Kasumi-1 (cell line): ENCODE data around the gene MRPL21.
"Not testable (repeated sequence)": the region's sequence is repeated elsewhere in the genome, so short reads cannot be mapped to it uniquely, and the experiment has no call there.

ENCODE experiments used
- DNase-seq, 2 experiments: peaks; one replicate each; lab custom pipeline; 2025; lab: John Stamatoyannopoulos, UW

The MRPL21 gene

DNA sequence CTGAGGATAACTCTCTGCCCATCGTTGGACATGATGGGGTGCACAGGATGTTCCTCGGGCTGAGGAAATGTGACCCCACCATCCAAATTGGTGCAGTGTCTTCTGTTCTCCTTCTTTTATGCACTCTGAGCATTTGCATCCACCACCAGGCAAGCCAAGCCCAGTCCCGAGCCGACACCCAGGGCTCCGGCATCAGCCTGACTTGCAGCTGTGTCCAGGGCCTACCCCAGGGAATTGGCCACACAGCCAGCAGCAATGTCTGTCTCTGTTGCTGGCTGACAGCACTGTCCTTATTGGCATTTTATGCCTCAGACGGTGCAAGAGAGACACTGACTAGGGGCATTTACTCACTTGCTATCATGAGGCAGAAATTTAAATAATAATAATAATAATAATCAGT is 36.6 kb downstream of the MRPL21 start:
- DNase-seq: no peak

DNA sequence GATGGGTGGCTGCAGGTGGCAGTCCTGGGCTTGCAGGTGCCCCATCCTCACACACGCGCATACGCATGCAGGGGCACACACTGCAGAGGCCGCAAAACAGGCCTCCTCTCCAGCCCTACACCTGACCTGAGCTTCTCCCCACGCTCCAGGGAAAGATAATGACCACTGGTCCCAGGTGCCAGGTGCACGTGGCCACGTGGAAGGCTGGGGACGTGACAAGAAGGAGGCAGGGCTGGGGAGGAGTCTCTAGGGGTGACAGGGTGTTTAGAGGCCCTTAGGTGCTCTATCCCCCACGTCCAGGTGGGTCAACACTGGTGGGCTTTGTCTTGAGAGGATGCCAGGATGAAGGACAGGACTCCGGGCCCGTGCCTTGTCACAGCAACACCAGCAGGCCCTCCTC is 38.4 kb downstream of the MRPL21 start:
- no peak for DNase-seq

DNA sequence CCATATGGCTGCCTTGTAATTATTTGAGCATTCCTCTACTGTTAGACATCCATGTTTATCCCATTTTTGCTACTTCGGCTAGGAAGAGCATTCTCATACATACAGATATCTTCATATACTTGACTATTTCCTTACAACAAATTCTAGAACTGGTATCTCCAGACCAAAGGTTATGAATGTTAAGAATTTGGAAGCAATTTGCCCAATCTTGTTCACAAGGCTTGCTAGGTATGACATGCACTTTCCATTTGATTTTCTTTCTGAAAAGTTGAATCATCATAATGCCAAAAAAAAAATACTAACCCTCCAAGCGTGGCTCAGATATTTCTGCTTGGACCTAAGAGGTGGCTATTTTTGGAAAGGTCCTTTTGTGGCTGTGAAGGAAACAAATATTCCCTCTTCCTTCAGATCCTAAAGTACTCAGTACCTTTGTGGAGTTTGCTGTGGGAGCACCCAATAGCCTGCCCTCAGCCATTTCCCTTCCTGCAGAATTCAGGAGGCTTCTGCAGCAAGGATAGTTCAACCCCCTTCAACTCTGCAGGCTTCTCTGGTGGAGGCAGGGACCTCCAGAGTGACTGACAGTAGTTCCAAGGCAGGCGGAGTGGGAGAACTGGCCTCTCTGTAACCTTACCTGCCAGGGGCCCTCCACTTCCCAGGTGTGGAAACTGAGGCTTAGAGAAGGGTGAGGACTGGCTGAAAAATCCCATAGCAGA is 39.9 kb downstream of the MRPL21 start:
- no peak for DNase-seq

DNA sequence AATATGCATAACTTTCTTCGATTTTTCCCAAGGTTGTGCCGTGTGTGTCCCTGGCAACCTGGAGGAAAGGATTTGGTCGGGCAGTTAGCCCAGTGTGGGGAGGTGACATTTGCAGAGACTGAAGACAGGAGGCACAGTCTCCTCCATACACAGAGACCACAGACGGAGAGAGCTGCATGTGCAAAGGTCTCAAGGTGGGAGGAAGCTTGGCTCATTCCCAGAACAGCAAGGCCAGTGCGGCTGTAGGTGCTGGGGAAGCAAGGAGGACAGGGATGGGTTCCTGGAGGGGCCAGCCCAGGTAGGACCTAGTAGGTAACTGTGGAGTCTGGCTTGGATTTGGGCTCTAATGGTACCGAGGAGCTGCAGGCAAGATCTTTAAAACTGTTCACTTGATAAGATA is 41.2 kb downstream of the MRPL21 start:
- DNase-seq: no peak

DNA sequence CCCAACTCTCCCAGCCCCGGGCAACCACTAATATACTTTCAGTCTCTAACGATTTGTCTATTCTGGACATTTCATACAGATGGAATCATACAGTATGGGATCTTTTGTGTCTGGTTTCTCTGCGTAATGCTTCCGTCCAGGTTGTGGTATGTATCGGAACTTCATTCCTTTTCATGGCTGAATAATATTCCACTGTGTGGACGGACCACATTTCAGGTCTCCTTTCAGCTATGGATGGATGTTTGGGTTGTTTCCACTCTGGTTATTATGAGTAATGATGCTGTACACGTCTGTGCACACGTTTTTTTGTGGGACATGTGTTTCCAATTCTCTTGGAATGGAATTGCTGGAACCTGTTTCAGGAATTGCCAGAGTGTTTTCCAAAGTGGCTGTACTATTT is 44.5 kb downstream of the MRPL21 start:
- DNase-seq: no peak

DNA sequence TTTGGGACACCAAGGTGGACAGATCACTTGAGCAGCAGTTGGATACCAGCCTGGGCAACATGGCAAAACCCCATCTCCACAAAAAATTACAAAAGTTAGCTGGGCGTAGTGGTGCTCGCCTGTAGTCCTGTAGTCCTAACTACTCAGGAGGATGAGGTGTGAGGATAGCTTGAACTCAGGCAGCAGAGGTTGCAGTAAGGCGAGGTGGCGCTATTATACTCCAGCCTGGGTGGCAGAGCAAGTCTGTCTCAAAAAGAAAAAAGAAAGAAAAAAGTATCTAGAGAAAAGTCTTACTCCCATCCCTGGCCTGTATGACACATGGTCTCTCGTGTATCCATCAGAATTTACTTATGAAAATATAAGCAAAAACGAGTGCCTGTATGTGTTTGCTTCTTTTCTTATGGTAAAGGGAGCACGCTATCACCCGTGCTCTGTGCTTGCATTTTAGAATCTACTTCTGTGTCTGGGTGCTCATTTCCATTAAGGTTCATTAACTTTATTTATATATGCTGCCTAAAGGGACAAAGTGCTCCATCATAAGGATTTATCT is 46.5 kb downstream of the MRPL21 start:
- no peak for DNase-seq

DNA sequence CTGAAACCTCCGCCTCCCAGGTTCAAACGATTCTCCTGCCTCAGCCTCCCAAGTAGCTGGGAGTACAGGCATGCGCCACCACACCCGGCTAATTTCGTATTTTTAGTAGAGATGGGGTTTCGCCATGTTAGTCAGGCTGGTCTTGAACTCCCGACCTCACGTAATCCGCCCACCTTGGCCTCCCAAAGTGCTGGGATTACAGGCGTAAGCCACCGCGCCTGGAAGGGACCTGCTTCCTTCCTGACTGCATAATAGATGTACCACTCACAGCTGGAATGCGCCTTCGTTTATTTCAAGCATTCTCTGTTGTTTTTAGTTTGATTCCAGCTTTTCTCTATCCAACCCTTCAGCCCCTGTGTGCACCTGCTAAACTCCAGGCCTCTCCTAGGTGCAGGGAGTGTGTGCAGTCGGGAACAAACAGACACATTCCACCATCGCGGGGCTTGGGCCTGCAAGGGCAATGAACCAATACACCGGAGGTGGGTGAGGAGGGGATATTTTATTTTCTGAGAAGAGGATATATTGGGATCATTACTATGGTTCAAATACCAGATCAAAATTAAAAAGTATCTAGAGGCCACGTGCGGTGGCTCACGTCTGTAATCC is 47.1 kb downstream of the MRPL21 start:
- DNase-seq: not testable (repeated sequence)

DNA sequence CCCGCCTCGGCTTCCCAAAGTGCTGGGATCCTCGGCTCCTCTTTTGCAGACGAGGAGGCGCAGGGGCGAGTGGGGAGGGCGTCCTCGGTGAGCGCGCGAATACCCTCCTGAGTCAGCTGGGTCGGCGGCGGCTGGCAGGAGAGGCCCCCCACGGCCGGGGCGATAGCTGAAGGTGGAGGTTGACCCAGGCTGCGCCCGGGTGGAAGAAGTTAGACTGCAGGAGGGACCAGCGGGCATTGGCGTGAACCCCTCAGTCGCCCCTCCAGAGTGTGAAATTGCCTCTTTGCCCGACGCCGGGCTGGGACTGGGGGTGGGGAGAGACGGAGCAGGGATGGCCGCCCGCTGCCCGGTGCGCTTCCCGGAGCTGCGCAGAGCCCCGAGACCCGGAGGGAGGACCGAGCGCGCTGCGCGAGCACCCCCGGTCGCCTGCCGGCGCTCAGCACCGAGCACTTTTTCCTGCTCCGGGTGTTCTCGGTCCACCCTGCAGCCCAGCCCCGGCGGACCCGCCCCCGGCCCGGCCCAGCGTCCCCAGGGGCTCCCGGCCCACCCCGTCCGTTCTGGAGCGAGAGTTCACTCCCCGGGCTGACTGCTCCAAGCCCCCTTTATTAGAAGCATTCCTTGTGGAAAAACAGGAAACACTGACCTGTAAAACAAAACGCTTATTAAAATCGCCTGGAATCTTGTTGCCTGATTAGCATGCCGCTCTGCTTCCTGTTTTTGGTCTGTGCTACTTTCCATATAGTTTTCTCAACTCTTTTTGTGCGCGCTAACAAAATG is 48.2 kb downstream of the MRPL21 start:
- peak; percentile 38 to 49 for DNase-seq

DNA sequence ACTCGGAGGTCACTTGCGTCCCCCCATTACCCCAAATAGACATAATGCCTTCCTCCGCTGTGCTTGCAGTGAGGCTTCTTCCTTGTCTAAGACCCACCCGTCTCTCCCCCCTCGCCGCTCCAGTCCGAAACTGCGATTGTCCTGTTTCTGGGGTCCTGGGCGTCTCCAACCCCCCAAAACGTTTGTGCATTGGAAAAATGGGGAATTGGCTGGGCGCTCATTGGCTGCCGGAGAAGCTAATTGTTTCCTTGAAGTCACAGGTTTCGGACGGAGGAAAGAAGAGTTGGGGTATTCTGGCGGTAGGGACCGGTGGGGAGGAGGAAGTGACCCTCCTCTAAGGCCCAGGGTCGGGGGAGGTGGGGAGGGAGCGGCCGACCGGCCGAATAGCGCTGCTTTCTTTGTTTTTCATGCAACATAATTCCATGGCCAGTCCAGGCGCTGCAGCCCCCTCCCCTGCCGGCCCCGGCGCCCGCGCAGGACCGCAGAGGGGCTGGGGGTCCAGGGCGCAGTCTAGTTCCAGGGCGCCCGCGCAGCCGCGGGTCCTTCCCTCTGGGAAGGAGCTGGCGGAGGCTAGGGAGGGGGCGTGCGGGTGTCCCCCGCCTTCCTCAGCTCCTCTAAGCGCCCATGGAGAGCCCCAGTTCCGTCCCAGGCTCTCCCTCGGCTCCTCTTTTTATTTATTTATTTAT is 49.2 kb downstream of the MRPL21 start:
- DNase-seq: no peak

DNA sequence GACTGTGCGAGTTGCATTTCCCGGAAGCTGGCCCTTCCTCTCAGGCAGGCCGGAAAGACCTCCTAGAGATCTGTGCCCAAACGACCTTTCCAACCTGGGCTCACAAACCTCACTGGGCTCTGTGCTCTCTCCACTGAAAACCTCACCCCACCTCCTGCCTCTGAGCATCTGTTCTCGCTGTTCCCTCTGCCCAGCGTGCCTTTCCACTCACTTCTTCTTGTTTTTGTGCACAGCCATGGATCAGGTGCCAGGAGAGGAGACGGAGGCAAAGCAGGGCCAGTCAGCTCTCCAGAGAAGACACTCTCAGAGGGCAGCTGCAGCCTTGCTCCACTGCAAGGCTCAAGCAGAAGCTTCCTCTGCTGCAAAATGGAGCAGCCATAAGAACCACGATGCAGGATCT is 51.0 kb downstream of the MRPL21 start:
- no peak for DNase-seq

DNA sequence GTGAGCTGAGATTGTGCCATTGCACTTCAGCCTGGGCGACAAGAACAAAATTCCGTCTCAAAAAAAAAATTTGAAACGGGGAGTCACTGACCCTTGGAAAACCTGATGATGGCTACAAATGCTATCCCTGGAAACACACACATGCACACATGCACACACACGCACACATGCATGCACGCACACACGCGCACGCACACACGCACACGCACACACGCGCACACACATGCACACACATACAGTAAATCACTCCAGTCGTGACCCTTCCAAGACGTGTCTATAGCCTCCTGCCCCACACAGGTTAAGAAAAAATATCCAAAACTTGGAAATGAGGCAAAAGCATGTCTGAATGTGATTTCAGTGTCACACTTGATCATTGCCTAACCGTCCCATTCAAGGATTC is 55.2 kb downstream of the MRPL21 start:
- no peak for DNase-seq

DNA sequence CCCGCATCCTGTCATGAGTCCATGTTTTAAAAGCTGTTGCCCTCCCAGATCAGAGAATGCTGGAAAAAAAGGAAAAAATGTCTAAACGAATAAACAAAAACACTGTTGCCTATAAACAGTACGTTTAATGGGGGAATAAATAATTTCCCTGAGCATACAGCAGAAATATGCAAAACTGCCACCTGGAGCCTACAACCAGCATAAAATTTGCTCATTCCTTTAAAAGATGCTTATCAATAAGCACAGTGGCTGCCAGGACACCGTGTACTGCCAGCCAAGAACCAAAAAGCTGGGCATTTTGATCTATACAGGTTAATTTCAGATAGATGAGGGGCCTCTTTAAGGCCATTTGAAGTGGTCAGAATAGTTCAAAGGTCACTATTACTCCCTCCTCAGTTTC is 56.2 kb downstream of the MRPL21 start:
- no peak for DNase-seq

DNA sequence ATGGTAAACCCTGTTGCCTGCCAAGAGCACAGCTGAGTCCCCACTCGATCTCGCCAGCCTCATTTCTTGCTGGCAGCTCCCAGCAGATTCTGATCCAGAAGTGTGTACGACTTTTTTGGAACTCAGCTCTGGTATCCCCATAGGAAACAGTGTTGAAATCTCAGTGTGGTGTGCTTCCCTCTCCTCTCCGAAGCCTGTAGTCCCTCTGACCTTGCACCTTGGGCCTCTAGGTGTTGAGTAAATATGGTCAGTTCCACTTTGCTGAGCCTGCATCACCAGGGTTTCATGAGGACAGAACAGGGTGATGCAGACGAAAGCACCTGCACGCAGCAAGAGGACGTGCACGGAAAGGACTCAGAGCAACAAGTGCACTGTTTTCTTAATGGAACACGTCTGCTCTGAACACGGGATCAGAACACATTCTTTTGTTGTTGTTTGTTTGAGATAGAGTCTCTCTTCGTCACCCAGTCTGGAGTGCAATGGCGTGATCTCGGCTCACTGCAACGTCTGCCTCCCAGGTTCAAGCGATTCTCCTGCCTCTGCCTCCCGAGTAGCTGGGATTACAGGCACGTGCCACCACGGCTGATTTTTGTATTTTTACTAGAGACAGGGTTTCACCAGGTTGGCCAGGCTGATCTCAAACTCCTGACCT is 58.2 kb downstream of the MRPL21 start:
- no peak for DNase-seq

DNA sequence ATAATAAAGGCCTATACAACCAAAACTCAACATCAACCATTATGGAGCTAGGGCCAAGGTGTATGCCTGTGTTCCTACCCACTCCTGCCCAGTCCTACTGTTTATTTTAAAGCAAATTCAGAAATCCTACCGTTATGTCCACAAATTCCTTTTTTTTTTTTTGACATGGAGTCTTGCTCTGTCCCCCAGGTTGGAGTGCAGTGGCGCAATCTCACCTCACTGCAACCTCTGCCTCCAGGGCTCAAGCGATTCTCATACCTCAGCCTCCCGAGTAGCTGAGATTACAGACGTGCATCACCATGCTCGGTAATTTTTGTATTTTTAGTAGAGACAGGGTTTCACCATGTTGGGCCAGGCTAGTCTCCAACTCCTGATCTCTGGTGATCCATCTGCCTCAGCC is 58.8 kb downstream of the MRPL21 start:
- DNase-seq: no peak

DNA sequence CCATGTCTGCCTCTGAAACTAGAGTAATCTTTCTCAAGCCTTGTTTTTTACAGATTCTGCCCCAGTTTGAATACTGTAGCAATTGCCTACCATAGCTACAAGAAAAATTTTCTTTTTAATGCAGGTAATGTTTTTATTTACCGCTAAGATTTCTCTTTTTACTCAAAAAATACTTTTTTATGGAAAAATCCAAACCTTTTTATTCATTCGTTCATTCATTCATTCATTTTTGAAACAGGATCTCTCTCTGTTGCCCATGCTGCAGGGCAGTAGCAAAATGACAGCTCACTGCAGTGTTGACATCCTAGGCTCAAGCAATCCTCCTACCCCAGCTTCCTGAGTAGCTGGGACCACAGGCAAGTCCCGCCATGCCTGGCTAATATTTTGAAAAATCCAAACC is 59.3 kb downstream of the MRPL21 start:
- no peak for DNase-seq

DNA sequence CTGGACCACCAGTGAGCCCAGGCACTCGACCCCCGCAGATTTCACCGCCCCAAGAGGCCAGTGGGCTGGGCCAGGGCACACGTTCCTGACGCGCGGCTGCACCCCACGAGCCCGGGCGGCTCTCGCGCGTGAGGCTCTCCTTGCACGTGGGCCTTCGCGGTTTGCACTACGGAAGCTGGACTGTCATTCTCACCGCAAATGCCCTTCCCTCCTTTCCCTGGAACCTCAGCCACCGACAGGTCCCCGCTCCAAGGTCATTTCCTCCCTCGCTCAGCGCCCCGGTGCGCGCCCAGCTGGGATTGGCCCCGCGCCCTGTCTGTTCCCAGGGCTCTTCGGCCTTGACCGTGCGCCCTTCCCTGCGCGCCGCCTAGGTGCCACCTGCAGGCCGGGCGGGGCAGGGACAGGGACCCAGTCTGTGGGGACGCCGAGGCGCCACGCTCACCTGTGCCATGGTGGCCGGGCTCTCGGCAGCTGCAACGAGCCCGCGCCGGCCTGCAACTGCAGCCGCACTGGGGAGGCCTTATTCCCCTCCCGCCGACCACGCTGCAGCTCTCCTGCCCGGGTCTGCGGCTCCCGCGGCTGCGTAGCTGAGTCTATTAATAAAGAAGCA is 59.8 kb downstream of the MRPL21 start:
- peak; percentile 57 to 64 for DNase-seq

DNA sequence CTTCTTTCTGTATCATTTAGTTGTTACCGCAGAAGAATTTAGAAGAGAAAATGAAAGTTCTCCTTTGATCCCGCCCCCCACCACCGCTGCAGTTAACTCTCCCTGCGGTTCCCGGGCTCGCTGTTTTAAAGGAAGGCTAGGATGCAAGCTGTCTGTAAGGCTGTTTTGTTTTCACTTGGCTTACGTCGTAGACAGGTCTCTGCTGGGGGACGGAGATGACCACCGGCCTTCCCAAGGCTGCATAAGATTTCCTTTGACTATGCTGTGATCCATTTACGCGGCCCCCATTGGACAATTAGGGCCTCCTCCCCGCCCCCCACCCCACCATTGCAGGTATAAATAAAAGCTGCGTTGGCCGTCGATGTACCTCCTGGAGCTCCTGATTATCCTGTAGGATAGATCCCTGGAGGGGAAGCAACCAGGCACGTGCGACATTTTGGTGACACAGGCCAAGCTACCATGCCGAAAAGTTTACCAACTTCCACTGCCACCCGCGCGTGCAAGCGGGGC is 60.5 kb downstream of the MRPL21 start:
- peak; percentile 56 to 59 for DNase-seq

DNA sequence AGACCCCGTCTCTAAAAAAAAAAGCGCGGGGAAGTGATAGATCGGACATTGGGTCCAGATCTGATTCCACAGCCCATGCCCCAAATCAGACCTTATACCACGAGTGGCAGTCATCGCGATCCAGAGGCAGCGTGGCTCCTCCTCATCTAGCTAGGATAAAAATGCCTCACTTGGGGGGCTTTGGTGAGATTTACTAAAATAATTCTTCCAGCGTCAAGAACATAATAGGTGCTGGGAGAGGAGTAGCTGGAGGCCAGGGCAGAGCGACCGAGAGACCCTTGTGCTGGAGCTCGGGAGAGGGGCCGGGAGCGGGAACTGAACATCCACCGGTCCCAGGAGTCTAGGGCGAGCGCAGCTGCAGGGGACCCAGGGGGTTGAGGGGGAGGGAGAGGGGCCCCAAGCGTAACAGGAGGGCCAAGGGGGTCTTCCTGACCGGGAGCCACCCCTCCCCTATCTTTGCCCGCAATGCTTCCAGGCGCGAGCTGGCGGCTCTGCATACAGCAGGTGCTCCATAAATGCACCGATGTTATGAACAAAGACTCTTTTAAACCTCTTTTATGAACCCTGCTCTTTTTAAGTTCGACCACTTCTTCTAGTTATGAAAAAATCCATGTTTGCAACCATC is 61.1 kb downstream of the MRPL21 start:
- DNase-seq: no peak

DNA sequence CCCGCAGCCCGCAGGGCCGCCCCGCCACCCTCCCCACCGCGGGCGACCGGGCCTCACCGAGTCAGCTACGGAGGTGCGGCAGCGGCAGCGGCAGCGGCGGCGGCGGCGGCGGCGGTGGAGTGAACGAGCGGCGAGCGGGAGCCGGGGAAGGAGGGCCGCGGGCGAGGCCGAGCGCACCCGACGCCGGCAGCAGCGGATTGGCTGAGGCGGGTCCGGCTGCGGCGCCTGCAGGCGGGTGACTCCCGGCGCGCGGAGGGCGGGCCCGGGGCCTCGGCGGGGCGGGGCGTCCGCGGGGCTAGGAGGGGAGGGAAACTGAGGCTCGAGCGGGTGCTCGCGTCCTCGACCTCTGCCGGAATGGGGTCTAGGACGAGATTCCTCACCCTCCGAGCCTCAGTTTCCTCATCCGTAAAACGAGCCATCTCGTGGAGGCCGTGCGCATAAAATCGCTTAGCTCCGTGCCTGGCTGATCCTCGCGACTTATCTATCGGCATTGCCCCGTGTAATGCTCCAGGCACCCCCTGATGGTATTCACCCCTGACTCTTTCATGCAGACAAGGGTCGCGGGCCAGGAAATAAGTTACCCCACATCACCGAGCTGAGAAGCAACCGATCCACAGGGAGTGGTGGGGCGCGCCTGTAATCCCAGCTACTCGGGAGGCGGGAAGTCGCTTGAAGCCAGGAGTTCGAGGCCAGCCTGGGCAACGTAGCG is 61.8 kb downstream of the MRPL21 start, which contains the start of gene CPT1A:
CPT1A (minus strand) TSS at position 199 of the 709 bp plus-strand sequence. CDS start 26,442 bp downstream, outside the sequence.
- DNase-seq: peak; percentile 46 to 65
